Measurements from ENCODE around the gene COL4A2.
A peak's percentile ranks its signal among the peaks of the same experiment; 100 is the strongest.

Gene COL4A2

DNA sequence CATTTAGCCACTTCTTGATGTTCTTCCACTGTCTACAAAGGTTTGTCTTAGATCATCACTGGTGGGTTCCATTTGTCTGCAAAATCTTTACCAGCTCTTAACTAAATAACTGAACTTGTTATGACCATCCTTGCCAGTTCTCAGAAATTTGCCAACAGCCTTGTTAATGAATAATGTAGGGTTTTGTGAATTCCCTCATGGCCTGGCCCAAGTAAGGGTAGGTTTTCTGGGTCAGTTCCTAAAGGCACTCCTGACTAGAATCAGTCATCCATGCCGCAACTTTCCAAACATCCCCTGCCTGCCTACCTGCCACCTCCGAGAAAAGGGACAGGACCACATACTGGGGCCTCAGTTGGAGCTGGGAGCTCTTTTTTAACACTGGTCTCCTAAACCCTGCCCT lies 4.1 kb upstream of the COL4A2 start:
- Histone ChIP-seq H3K27me3 (ENCODE audit: insufficient read depth, insufficient read length) (no peaks in the 10 kb centered on the region), H3K36me3 (ENCODE audit: insufficient read depth, insufficient read length, low read length) (peaks cover 27% of the 10 kb centered on the region), H3K4me3 (ENCODE audit: insufficient read length, low read depth) (no peak overlapping the region), H3K4me1 (ENCODE audit: insufficient read depth, insufficient read length) (peaks cover 4% of the 10 kb centered on the region), H3K9ac (ENCODE audit: insufficient read length, low read depth) (no peak overlapping the region), H3K9me3 (ENCODE audit: insufficient read depth, low read length) (no peaks in the 10 kb centered on the region)
- no peak for TF ChIP-seq ZNF274 (IDR thresholded peaks at IDR 0.05; ENCODE audit: low read depth, low read length)
- no peak for TF ChIP-seq SUZ12 (IDR thresholded peaks at IDR 0.05; ENCODE audit: extremely low read depth, insufficient read depth, insufficient read length)
- no peak for TF ChIP-seq YY1 (IDR thresholded peaks at IDR 0.05; ENCODE audit: insufficient read depth, insufficient read length)
- DNase-seq (ENCODE audit: low read depth, low spot score): no peak

DNA sequence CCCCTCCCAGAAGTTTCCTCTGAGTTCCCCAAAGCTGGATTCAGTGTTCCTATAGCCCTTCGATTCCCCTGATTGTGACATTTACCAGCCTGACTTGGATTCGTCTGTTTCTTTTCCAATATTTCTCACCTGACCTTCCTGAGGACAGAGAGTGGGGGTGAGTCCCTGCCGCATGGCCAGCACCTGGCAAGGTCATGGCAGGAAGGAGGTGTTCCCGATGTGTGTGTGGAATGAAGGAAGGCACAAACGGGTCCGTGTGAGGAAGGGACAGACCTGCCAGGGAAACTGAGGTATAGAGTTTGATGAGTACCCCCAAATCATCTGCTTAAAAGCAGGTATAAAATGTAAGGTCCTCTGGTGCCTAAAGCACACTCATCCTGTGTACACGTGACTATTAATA lies 3.4 kb upstream of the COL4A2 start:
- Histone ChIP-seq H3K4me1 (ENCODE audit: insufficient read depth, insufficient read length) (peaks cover 6% of the 10 kb centered on the region), H3K4me3 (ENCODE audit: insufficient read length, low read depth) (no peak overlapping the region), H3K36me3 (ENCODE audit: insufficient read depth, insufficient read length, low read length) (peaks cover 27% of the 10 kb centered on the region), H3K27me3 (ENCODE audit: insufficient read depth, insufficient read length) (no peaks in the 10 kb centered on the region), H3K9ac (ENCODE audit: insufficient read length, low read depth) (no peak overlapping the region), H3K9me3 (ENCODE audit: insufficient read depth, low read length) (no peaks in the 10 kb centered on the region)
- DNase-seq (ENCODE audit: low read depth, low spot score): no peak
- TF ChIP-seq YY1 (IDR thresholded peaks at IDR 0.05; ENCODE audit: insufficient read depth, insufficient read length) (no peak), ZNF274 (IDR thresholded peaks at IDR 0.05; ENCODE audit: low read depth, low read length) (no peak), SUZ12 (IDR thresholded peaks at IDR 0.05; ENCODE audit: extremely low read depth, insufficient read depth, insufficient read length) (no peak)

DNA sequence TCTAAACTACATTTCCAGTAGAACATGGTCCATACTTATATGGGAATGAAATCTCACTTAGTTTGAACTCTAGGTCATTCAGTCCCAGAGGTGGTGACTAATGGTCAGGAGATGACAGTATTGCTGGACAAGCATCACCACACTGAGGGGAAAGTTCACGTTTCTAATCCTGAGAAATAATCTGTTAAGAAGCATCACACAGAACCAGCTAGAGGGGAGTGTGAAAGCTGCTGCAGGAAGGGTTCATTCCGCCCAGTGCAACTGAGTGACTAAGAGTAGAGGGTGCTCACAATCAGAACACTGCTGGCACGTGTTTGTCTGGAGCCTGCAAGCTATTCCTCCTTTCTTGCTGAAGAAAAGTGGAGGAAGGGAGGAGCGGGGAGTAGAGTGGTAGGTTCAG lies 2.8 kb upstream of the COL4A2 start:
- no peak for DNase-seq (ENCODE audit: low read depth, low spot score)
- no peaks in the 10 kb centered on the region for H3K27me3 ChIP-seq (ENCODE audit: insufficient read depth, insufficient read length)
- H3K4me1 ChIP-seq (ENCODE audit: insufficient read depth, insufficient read length): peaks cover 2% of the 10 kb centered on the region
- H3K4me3 ChIP-seq (ENCODE audit: insufficient read length, low read depth): no peak overlapping the region
- peaks cover 30% of the 10 kb centered on the region for H3K36me3 ChIP-seq (ENCODE audit: insufficient read depth, insufficient read length, low read length)
- no peaks in the 10 kb centered on the region for H3K9me3 ChIP-seq (ENCODE audit: insufficient read depth, low read length)
- H3K9ac ChIP-seq (ENCODE audit: insufficient read length, low read depth): no peak overlapping the region
- TF ChIP-seq ZNF274 (IDR thresholded peaks at IDR 0.05; ENCODE audit: low read depth, low read length) (no peak), YY1 (IDR thresholded peaks at IDR 0.05; ENCODE audit: insufficient read depth, insufficient read length) (no peak), SUZ12 (IDR thresholded peaks at IDR 0.05; ENCODE audit: extremely low read depth, insufficient read depth, insufficient read length) (no peak)

DNA sequence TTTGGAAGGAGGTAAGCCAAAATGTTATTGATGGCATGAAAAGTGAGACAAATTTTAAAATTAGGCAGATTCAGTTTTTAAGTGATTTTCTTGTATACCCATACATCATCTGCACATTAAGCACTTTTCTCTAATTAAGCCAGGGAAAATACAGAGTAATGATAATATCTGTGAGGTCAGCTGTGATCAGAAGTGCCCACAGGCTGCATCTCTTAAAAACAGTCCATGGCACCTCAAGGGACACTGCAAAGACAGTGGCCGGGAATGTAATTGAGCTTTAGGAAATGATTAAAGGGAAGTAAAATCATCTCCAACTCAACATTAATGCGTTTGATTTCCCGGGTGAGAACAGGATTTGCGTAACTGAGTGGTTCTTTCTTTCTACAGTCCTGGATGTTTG lies 2.1 kb upstream of the COL4A2 start:
- no peak for DNase-seq (ENCODE audit: low read depth, low spot score)
- no peaks in the 10 kb centered on the region for H3K27me3 ChIP-seq (ENCODE audit: insufficient read depth, insufficient read length)
- H3K36me3 ChIP-seq (ENCODE audit: insufficient read depth, insufficient read length, low read length): peaks cover 36% of the 10 kb centered on the region
- no peaks in the 10 kb centered on the region for H3K9me3 ChIP-seq (ENCODE audit: insufficient read depth, low read length)
- no peak for TF ChIP-seq SUZ12 (IDR thresholded peaks at IDR 0.05; ENCODE audit: extremely low read depth, insufficient read depth, insufficient read length)
- no peak for TF ChIP-seq ZNF274 (IDR thresholded peaks at IDR 0.05; ENCODE audit: low read depth, low read length)
- TF ChIP-seq YY1 (IDR thresholded peaks at IDR 0.05; ENCODE audit: insufficient read depth, insufficient read length): no peak
- no peak overlapping the region for H3K9ac ChIP-seq (ENCODE audit: insufficient read length, low read depth)
- H3K4me3 ChIP-seq (ENCODE audit: insufficient read length, low read depth): no peak overlapping the region
- peaks cover 2% of the 10 kb centered on the region for H3K4me1 ChIP-seq (ENCODE audit: insufficient read depth, insufficient read length)

DNA sequence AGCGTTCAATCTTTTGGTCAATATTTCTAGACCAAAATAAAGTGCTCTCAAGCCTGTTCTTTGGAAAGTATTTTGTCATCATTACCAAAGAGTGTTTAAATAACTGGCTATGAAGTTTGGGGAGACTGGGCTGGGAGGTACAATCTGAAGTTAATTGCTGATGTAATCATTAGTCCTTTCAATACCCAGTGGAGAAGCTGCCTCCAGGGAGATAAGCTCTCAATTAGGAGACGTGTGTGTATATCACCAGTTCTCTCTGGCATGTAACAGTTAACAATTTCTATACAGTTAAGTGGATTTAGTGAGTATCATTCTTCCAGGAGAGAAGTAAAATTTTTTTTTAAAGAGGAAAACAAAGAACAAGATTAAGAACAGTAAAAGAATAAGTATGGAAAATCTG lies 1.5 kb upstream of the COL4A2 start:
- TF ChIP-seq ZNF274 (IDR thresholded peaks at IDR 0.05; ENCODE audit: low read depth, low read length) (no peak), YY1 (IDR thresholded peaks at IDR 0.05; ENCODE audit: insufficient read depth, insufficient read length) (no peak), SUZ12 (IDR thresholded peaks at IDR 0.05; ENCODE audit: extremely low read depth, insufficient read depth, insufficient read length) (no peak)
- Histone ChIP-seq H3K27me3 (ENCODE audit: insufficient read depth, insufficient read length) (no peaks in the 10 kb centered on the region), H3K4me1 (ENCODE audit: insufficient read depth, insufficient read length) (peaks cover 2% of the 10 kb centered on the region), H3K36me3 (ENCODE audit: insufficient read depth, insufficient read length, low read length) (peaks cover 35% of the 10 kb centered on the region), H3K4me3 (ENCODE audit: insufficient read length, low read depth) (no peak overlapping the region), H3K9ac (ENCODE audit: insufficient read length, low read depth) (no peak overlapping the region), H3K9me3 (ENCODE audit: insufficient read depth, low read length) (no peaks in the 10 kb centered on the region)
- no peak for DNase-seq (ENCODE audit: low read depth, low spot score)

DNA sequence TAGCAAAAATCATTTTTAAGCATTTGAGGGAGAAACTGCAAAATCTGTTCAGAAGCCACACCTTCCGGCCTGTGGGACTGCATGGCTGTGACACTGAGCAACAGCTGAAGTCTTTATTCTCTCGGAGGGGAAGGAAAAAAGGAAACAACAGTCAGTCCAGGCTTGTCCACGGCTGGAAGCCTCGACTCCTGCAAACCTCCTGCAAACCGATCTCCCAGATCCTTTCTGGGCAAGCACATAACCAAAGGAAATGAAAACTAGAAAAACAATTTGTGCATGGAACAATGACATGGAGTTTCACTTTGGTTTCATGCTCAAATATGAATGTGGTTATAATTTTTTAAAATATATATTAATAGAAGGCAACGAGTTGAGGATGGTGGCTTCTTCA lies 1.1 kb upstream of the COL4A2 start:
- no peaks in the 10 kb centered on the region for H3K27me3 ChIP-seq (ENCODE audit: insufficient read depth, insufficient read length)
- H3K4me3 ChIP-seq (ENCODE audit: insufficient read length, low read depth): peak overlapping the region; percentile 73
- no peak for DNase-seq (ENCODE audit: low read depth, low spot score)
- H3K9me3 ChIP-seq (ENCODE audit: insufficient read depth, low read length): no peaks in the 10 kb centered on the region
- H3K36me3 ChIP-seq (ENCODE audit: insufficient read depth, insufficient read length, low read length): peaks cover 38% of the 10 kb centered on the region
- peak overlapping the region; percentile 85 for H3K9ac ChIP-seq (ENCODE audit: insufficient read length, low read depth)
- H3K4me1 ChIP-seq (ENCODE audit: insufficient read depth, insufficient read length): peaks cover 2% of the 10 kb centered on the region
- TF ChIP-seq SUZ12 (IDR thresholded peaks at IDR 0.05; ENCODE audit: extremely low read depth, insufficient read depth, insufficient read length) (no peak), YY1 (IDR thresholded peaks at IDR 0.05; ENCODE audit: insufficient read depth, insufficient read length) (no peak), ZNF274 (IDR thresholded peaks at IDR 0.05; ENCODE audit: low read depth, low read length) (no peak)

DNA sequence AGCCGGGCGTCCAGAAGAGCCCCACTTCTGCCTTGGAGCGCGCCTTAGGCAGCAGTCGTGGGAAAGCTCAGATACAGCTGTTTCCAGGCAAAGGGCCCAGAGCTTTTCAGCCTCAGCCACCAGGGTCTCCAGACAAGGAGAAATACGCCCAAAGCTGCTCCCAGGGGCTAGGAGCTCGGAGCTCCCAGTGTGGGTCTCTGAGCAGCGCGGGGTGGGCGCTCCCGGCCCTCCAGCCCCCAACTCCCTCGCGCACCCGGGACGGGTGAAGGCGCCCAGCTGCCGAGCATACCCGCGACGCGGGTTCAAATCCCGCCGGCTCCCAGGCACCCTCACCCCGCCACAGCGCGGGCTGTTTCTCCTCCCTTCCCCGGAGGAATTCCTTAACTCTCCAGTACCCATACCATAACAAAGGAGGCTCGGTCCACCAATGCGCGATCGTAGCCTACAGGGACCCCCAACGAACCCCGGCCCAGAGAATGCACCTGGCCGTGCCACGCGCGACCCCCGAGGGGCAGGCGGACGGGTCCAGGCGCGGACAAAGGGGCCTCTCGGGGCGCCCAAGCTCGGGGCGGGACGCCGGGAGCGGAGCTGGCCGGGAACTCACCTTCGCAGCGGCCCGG lies 634 bp upstream of the COL4A2 start:
- TF ChIP-seq YY1 (IDR thresholded peaks at IDR 0.05; ENCODE audit: insufficient read depth, insufficient read length) (no peak), SUZ12 (IDR thresholded peaks at IDR 0.05; ENCODE audit: extremely low read depth, insufficient read depth, insufficient read length) (no peak), ZNF274 (IDR thresholded peaks at IDR 0.05; ENCODE audit: low read depth, low read length) (no peak)
- peaks cover 6% of the 10 kb centered on the region for H3K4me1 ChIP-seq (ENCODE audit: insufficient read depth, insufficient read length)
- DNase-seq (ENCODE audit: low read depth, low spot score): no peak
- no peaks in the 10 kb centered on the region for H3K27me3 ChIP-seq (ENCODE audit: insufficient read depth, insufficient read length)
- peak overlapping the region; percentile 85 for H3K9ac ChIP-seq (ENCODE audit: insufficient read length, low read depth)
- no peaks in the 10 kb centered on the region for H3K9me3 ChIP-seq (ENCODE audit: insufficient read depth, low read length)
- peak overlapping the region; percentile 73 for H3K4me3 ChIP-seq (ENCODE audit: insufficient read length, low read depth)
- H3K36me3 ChIP-seq (ENCODE audit: insufficient read depth, insufficient read length, low read length): peaks cover 43% of the 10 kb centered on the region
